ENCODE measurements around the gene GPALPP1.

GRCh38 chr13:45007225-45007624 lies 17.9 kb downstream of the GPALPP1 start:
- TF ChIP-seq POLR2A (IDR thresholded peaks at IDR 0.05): no peak
- no peak for TF ChIP-seq CTCF (IDR thresholded peaks at IDR 0.05)
- TF ChIP-seq POLR2AphosphoS5 (IDR thresholded peaks at IDR 0.05): no peak

All from prostate gland (tissue), 2 donors.